Loucy (cell line): Measurements from ENCODE around the gene TLCD2.

Experiments used
- H2AFZ ChIP-seq: fragments of 200-600 bp; sonication (generic); 2 replicates; pipeline ENCODE4 v1.6.0; 2016; ENCODE audit warnings: antibody characterized with exemption, mild to moderate bottlenecking, low read length, moderate library complexity
- H3F3A ChIP-seq: fragments of 200-600 bp; 2 replicates; pipeline ENCODE4 v1.6.0; 2016; ENCODE audit warnings: antibody characterized with exemption, low read depth, mild to moderate bottlenecking
- H3K27me3 ChIP-seq: fragments of 200-600 bp; sonication (generic); 2 replicates; pipeline ENCODE4 v1.6.1; 2014; ENCODE audit warnings: low read length, mild to moderate bottlenecking; ENCODE audit not compliant: insufficient read depth, poor library complexity, severe bottlenecking
- H3K36me3 ChIP-seq: fragments of 200-600 bp; sonication (generic); 2 replicates; pipeline ENCODE4 v1.6.1; 2016; ENCODE audit warnings: low read length; ENCODE audit not compliant: insufficient read depth
- H3K4me1 ChIP-seq: fragments of 200-600 bp; sonication (generic); 2 replicates; pipeline ENCODE4 v1.5.1; 2014; ENCODE audit warnings: low read length, mild to moderate bottlenecking; ENCODE audit not compliant: insufficient read depth, poor library complexity, severe bottlenecking
- H3K4me2 ChIP-seq: fragments of 200-600 bp; sonication (generic); 2 replicates; pipeline ENCODE4 v1.6.0; 2014; ENCODE audit warnings: antibody characterized with exemption, low read length, low read depth, mild to moderate bottlenecking; ENCODE audit not compliant: poor library complexity, severe bottlenecking
- H3K4me3 ChIP-seq: fragments of 200-600 bp; sonication (generic); 2 replicates; pipeline ENCODE4 v1.5.1; 2014; ENCODE audit warnings: low read length, mild to moderate bottlenecking, mixed read lengths; ENCODE audit not compliant: poor library complexity, severe bottlenecking
- H3K79me2 ChIP-seq: fragments of 200-600 bp; sonication (generic); 2 replicates; pipeline ENCODE4 v1.6.1; 2014; ENCODE audit warnings: low read length; ENCODE audit not compliant: insufficient read depth
- H3K9ac ChIP-seq: fragments of 200-600 bp; sonication (generic); 2 replicates; pipeline ENCODE4 v1.6.0; 2014; ENCODE audit warnings: mild to moderate bottlenecking, low read depth, low read length, moderate library complexity; ENCODE audit not compliant: poor library complexity, severe bottlenecking
- H3K9me2 ChIP-seq: fragments of 200-600 bp; sonication (generic); replicated peaks from 2 replicates; pipeline ENCODE4 v1.6.1; 2016; ENCODE audit warnings: low read depth, low read length, mixed read lengths
- H3K9me3 ChIP-seq: fragments of 200-600 bp; sonication (generic); 2 replicates; pipeline ENCODE4 v1.6.1; 2014; ENCODE audit warnings: mild to moderate bottlenecking, antibody characterized with exemption, low read length, low read depth; ENCODE audit not compliant: insufficient read depth
- H4K20me1 ChIP-seq: fragments of 200-600 bp; sonication (generic); 2 replicates; pipeline ENCODE4 v1.6.0; 2014; ENCODE audit warnings: antibody characterized with exemption, low read length, mild to moderate bottlenecking; ENCODE audit not compliant: insufficient read depth, poor library complexity, severe bottlenecking
- CTCF ChIP-seq: fragments of 200-600 bp; sonication (generic); conservative IDR thresholded peaks from 2 replicates; pipeline ENCODE4 v1.5.1; 2014; ENCODE audit warnings: mild to moderate bottlenecking, antibody characterized with exemption, low read length
- EZH2phosphoT487 ChIP-seq: fragments of 200-600 bp; IDR thresholded peaks from 2 replicates; pipeline ENCODE4 v1.6.1; 2018; ENCODE audit warnings: antibody characterized with exemption, mild to moderate bottlenecking, moderate library complexity, borderline replicate concordance

The TLCD2 gene

GRCh38 chr17:1709971-1710806 is at the start of gene TLCD2:
Gene TLCD2, minus strand, starts transcription at chr17:1710377. Its CDS starts 135 bp downstream, at chr17:1710242.
- no peaks in the 10 kb centered on the region for H3K27me3 ChIP-seq
- H3K4me3 ChIP-seq: no peak within 1 kb of the TSS
- no peaks in the 10 kb centered on the region for H3F3A ChIP-seq
- no peaks in the 10 kb centered on the region for H3K9me2 ChIP-seq
- no peaks in the 10 kb centered on the region for H3K36me3 ChIP-seq
- TF ChIP-seq CTCF: no peak
- no peak for TF ChIP-seq EZH2phosphoT487
- H2AFZ ChIP-seq: no peak within 1 kb of the TSS
- H3K4me2 ChIP-seq: no peak within 1 kb of the TSS
- H3K9ac ChIP-seq: no peak within 1 kb of the TSS
- no peaks in the 10 kb centered on the region for H3K9me3 ChIP-seq
- peaks cover 7% of the 10 kb centered on the region for H3K4me1 ChIP-seq
- no peaks in the 10 kb centered on the region for H4K20me1 ChIP-seq
- no peaks in the 10 kb centered on the region for H3K79me2 ChIP-seq

GRCh38 chr17:1759529-1759928 is 49.4 kb upstream of the TLCD2 start:
- H3K4me3 ChIP-seq: no peak overlapping the region
- no peaks in the 10 kb centered on the region for H3K9me2 ChIP-seq
- H2AFZ ChIP-seq: no peak overlapping the region
- H3K36me3 ChIP-seq: no peaks in the 10 kb centered on the region
- H3K27me3 ChIP-seq: no peaks in the 10 kb centered on the region
- H3K9me3 ChIP-seq: no peaks in the 10 kb centered on the region
- no peak overlapping the region for H3K4me2 ChIP-seq
- H3K4me1 ChIP-seq: peaks cover 4% of the 10 kb centered on the region
- no peak for TF ChIP-seq EZH2phosphoT487
- no peak for TF ChIP-seq CTCF
- no peak overlapping the region for H3K9ac ChIP-seq
- no peaks in the 10 kb centered on the region for H4K20me1 ChIP-seq
- no peaks in the 10 kb centered on the region for H3K79me2 ChIP-seq
- no peaks in the 10 kb centered on the region for H3F3A ChIP-seq

- no peak overlapping the region for H3K9ac ChIP-seq
- H3K27me3 ChIP-seq: no peaks in the 10 kb centered on the region
- no peak overlapping the region for H3K4me3 ChIP-seq
- TF ChIP-seq EZH2phosphoT487: no peak
- no peak for TF ChIP-seq CTCF
- no peaks in the 10 kb centered on the region for H3K9me2 ChIP-seq
- no peaks in the 10 kb centered on the region for H3K4me1 ChIP-seq
- H3K9me3 ChIP-seq: no peaks in the 10 kb centered on the region
- no peak overlapping the region for H3K4me2 ChIP-seq
- no peaks in the 10 kb centered on the region for H3K36me3 ChIP-seq
- H4K20me1 ChIP-seq: no peaks in the 10 kb centered on the region
- no peak overlapping the region for H2AFZ ChIP-seq
- no peaks in the 10 kb centered on the region for H3F3A ChIP-seq
- no peaks in the 10 kb centered on the region for H3K79me2 ChIP-seq
These were observed 48.6 kb upstream of the TLCD2 start for GRCh38 chr17:1758807-1759206.
